Measurements from ENCODE around the gene SGPP2.
"Not testable (repeated sequence)": the region's sequence is repeated elsewhere in the genome, so short reads cannot be mapped to it uniquely, and the experiment has no call there.

DNA sequence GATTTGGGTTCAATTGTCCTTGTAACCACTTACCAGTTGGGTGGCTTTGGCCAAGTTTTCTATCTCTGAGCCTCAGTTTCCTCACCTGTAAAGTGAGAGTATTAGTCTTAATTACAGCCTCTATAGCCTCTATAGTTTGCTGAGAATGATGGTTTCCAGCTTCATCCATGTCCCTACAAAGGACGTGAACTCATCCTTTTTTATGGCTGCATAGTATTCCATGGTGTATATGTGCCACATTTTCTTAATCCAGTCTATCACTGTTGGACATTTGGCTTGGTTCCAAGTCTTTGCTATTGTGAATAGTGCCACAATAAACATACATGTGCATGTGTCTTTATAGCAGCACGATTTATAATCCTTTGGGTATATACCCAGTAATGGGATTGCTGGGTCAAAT, 12.0 kb upstream of the SGPP2 start:
- TF ChIP-seq, protein P1, sequence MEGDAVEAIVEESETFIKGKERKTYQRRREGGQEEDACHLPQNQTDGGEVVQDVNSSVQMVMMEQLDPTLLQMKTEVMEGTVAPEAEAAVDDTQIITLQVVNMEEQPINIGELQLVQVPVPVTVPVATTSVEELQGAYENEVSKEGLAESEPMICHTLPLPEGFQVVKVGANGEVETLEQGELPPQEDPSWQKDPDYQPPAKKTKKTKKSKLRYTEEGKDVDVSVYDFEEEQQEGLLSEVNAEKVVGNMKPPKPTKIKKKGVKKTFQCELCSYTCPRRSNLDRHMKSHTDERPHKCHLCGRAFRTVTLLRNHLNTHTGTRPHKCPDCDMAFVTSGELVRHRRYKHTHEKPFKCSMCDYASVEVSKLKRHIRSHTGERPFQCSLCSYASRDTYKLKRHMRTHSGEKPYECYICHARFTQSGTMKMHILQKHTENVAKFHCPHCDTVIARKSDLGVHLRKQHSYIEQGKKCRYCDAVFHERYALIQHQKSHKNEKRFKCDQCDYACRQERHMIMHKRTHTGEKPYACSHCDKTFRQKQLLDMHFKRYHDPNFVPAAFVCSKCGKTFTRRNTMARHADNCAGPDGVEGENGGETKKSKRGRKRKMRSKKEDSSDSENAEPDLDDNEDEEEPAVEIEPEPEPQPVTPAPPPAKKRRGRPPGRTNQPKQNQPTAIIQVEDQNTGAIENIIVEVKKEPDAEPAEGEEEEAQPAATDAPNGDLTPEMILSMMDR (optimal IDR thresholded peaks at IDR 0.05 in 1 of 3, IDR thresholded peaks at IDR 0.05 in 1 of 3, conservative IDR thresholded peaks at IDR 0.05 in 1 of 3; ENCODE audit: extremely low read depth in 1 of 3, insufficient read depth in 2 of 3, low read length in 3 of 3): not testable (repeated sequence)
- not testable (repeated sequence) for TF ChIP-seq EZH2 (IDR thresholded peaks at IDR 0.05; ENCODE audit: low read length)
